Stimulated activated CD8-positive, alpha-beta memory T cell treated with anti-CD3 and anti-CD28 coated beads, Interleukin-2, amount 100 ng/mL, for 48 hours (primary cell): ENCODE measurements around the gene PLPPR5.
A peak's percentile ranks its signal among the peaks of the same experiment; 100 is the strongest.

Source experiments
- DNase-seq, 2 donors: peaks; one replicate each; pipeline ENCODE4 v3.0.0-alpha.2; 2020; ENCODE audit warnings: low read depth in 2 of 2

The PLPPR5 gene

GRCh38 chr1:98969798-98970490, 34.7 kb downstream of the PLPPR5 start:
- DNase-seq, result no peak

- no peak for DNase-seq
Measured at GRCh38 chr1:98967122-98967521, 37.5 kb downstream of the PLPPR5 start.

- no peak for DNase-seq
Measured at GRCh38 chr1:98965394-98965793, 39.3 kb downstream of the PLPPR5 start.

- DNase-seq, result no peak
Measured at GRCh38 chr1:98964198-98964597, 40.5 kb downstream of the PLPPR5 start.

- DNase-seq, result no peak
Measured at GRCh38 chr1:98963064-98963758, 41.5 kb downstream of the PLPPR5 start.

GRCh38 chr1:98962156-98962555, 42.5 kb downstream of the PLPPR5 start:
- DNase-seq, result no peak

- no peak for DNase-seq
Measured at GRCh38 chr1:98949621-98950020, 55.0 kb downstream of the PLPPR5 start.

- no peak for DNase-seq
Measured at GRCh38 chr1:98949166-98949565, 55.5 kb downstream of the PLPPR5 start.

- DNase-seq, result no peak
Measured at GRCh38 chr1:98947071-98947470, 57.6 kb downstream of the PLPPR5 start.

GRCh38 chr1:98940722-98941079, 64.0 kb downstream of the PLPPR5 start:
- DNase-seq, result peak in 1 of 2 donors; percentile 6

GRCh38 chr1:98940069-98940721, 64.5 kb downstream of the PLPPR5 start:
- DNase-seq, result no peak

- DNase-seq, result no peak
Measured at GRCh38 chr1:98939471-98939870, 65.2 kb downstream of the PLPPR5 start.

GRCh38 chr1:98937347-98937746, 67.3 kb downstream of the PLPPR5 start:
- DNase-seq, result no peak

- no peak for DNase-seq
Measured at GRCh38 chr1:98932184-98932583, 72.5 kb downstream of the PLPPR5 start.

- no peak for DNase-seq
Measured at GRCh38 chr1:98931128-98931835, 73.4 kb downstream of the PLPPR5 start.

GRCh38 chr1:98929437-98929836, 75.2 kb downstream of the PLPPR5 start:
- DNase-seq, result no peak

- no peak for DNase-seq
Measured at GRCh38 chr1:98926597-98926996, 78.1 kb downstream of the PLPPR5 start.

- DNase-seq, result no peak
Measured at GRCh38 chr1:98924977-98925376, 79.7 kb downstream of the PLPPR5 start.

GRCh38 chr1:98923667-98924066, 81.0 kb downstream of the PLPPR5 start:
- no peak for DNase-seq

GRCh38 chr1:98921817-98922216, 82.8 kb downstream of the PLPPR5 start:
- DNase-seq, result no peak

GRCh38 chr1:98920441-98921110, 84.1 kb downstream of the PLPPR5 start:
- DNase-seq, result no peak

GRCh38 chr1:98919652-98920051, 85.0 kb downstream of the PLPPR5 start:
- DNase-seq, result no peak
